Ovary (tissue), 3 donors: ENCODE data around the gene CLDN22.

Source experiments
- EP300 ChIP-seq: sonication (generic); formaldehyde crosslinking; IDR thresholded peaks from one replicate; pipeline ENCODE4 v1.6.1; 2017; ENCODE audit warnings: antibody characterized with exemption
- POLR2A ChIP-seq: fragments of 450-650 bp; IDR thresholded peaks from one replicate; pipeline ENCODE4 v1.6.1; 2017; ENCODE audit warnings: antibody characterized with exemption, mild to moderate bottlenecking, moderate library complexity
- TF ChIP-seq, protein P1 (sequence below), 3 donors: fragments of 450-650 bp in 2 of 3; fragments of 200-600 bp in 1 of 3; IDR thresholded peaks; one replicate each; pipeline versions ENCODE4 v1.5.1 to v1.8.0; 2016 to 2022; ENCODE audit warnings: antibody characterized with exemption in 3 of 3, mild to moderate bottlenecking in 1 of 3
- donor health status: DM: no; HTN: no; CAD: no.

DNA sequence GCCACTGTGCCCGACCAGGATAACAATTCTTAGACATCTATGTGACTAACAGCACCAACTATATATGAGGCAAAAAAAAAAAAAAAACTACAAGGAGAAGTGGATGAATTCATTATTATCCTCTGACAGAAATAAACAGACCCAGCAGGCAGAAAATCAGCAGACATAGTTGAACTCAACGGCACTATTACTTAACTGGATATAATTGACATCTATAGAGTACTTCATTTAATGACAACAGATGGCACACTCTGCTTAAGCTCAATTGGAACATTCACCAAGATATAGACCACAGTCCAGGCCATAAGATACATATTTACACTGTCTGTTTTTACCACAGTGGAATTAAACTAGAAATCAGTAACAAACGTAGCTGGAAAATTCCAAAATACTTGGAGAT, 13.3 kb downstream of the CLDN22 start:
- TF ChIP-seq, protein P1, sequence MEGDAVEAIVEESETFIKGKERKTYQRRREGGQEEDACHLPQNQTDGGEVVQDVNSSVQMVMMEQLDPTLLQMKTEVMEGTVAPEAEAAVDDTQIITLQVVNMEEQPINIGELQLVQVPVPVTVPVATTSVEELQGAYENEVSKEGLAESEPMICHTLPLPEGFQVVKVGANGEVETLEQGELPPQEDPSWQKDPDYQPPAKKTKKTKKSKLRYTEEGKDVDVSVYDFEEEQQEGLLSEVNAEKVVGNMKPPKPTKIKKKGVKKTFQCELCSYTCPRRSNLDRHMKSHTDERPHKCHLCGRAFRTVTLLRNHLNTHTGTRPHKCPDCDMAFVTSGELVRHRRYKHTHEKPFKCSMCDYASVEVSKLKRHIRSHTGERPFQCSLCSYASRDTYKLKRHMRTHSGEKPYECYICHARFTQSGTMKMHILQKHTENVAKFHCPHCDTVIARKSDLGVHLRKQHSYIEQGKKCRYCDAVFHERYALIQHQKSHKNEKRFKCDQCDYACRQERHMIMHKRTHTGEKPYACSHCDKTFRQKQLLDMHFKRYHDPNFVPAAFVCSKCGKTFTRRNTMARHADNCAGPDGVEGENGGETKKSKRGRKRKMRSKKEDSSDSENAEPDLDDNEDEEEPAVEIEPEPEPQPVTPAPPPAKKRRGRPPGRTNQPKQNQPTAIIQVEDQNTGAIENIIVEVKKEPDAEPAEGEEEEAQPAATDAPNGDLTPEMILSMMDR (IDR thresholded peaks at IDR 0.05) = no peak
- no peak for TF ChIP-seq POLR2A
- TF ChIP-seq EP300 = no peak
